Measurements from ENCODE around the gene CDKL4. TPM values are rescaled to one million over a fixed set of nuclear protein-coding genes. Genes with fewer than 3 reads are reported as not detected.
"Not testable (repeated sequence)": the region's sequence is repeated elsewhere in the genome, so short reads cannot be mapped to it uniquely, and the experiment has no call there.

Gene CDKL4
- total RNA-seq, 2 donors from 2014 or later: not detected

GRCh38 chr2:39139511-39140237, 104.1 kb downstream of the CDKL4 start:
- H3K27me3 Mint-ChIP-seq: peaks cover 0 to 5% of the 10 kb centered on the region in 2 donors

GRCh38 chr2:39138837-39139211, 104.9 kb downstream of the CDKL4 start:
- Mint-ChIP-seq H3K27me3 (peaks cover 0 to 5% of the 10 kb centered on the region in 2 donors), H3K9me3 (no peaks in the 10 kb centered on the region), H3K27ac (peak overlapping the region in 1 of 2 donors; percentile 53), H3K4me3 (no peak overlapping the region), H3K4me1 (ENCODE audit: low read depth in 2 of 2) (peaks cover 19 to 22% of the 10 kb centered on the region in 2 donors), H3K36me3 (no peaks in the 10 kb centered on the region)
- DNase-seq (ENCODE audit: low spot score) (no peak), ATAC-seq (no peak)

More at GRCh38 chr2:39139511-39140237, 104.1 kb downstream of the CDKL4 start:
- ATAC-seq: no peak
- Mint-ChIP-seq H3K9me3 (no peaks in the 10 kb centered on the region), H3K36me3 (no peaks in the 10 kb centered on the region), H3K4me1 (ENCODE audit: low read depth in 2 of 2) (peaks cover 19 to 28% of the 10 kb centered on the region in 2 donors), H3K4me3 (no peak overlapping the region), H3K27ac (peak overlapping the region; percentile 11 to 53)
- no peak for DNase-seq (ENCODE audit: low spot score)

GRCh38 chr2:39138187-39138836, 105.5 kb downstream of the CDKL4 start:
- H3K36me3 Mint-ChIP-seq; H3K27ac Mint-ChIP-seq; DNase-seq (ENCODE audit: low spot score); ATAC-seq; H3K4me3 Mint-ChIP-seq; H3K9me3 Mint-ChIP-seq; H3K27me3 Mint-ChIP-seq: not testable (repeated sequence)
- H3K4me1 Mint-ChIP-seq (ENCODE audit: low read depth in 2 of 2): peaks cover 19 to 21% of the 10 kb centered on the region in 2 donors

DNA sequence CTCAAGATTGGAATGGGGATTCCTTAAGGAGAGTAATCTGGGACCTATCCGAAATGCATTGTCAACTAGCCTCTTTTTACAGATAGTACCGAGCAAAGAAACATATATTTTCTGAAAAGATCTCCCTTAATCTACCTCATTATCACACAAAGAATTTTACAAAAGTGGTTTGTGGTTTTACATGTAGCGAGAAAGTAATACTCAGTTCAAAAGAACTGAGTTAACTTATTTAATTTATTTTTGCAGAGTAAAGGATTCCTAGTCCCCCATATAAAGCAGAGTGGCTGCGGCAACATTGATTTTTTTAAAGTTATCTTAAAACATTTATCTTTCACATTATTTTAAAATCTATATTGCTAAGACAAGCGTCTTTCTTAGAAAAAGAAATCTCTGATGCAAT, 107.0 kb downstream of the CDKL4 start:
- Mint-ChIP-seq H3K9me3 (no peaks in the 10 kb centered on the region), H3K4me1 (ENCODE audit: low read depth in 2 of 2) (peaks cover 15 to 17% of the 10 kb centered on the region in 2 donors), H3K27ac (peak overlapping the region in 1 of 2 donors; percentile 29), H3K36me3 (no peaks in the 10 kb centered on the region), H3K27me3 (peaks cover 0 to 5% of the 10 kb centered on the region in 2 donors), H3K4me3 (no peak overlapping the region)
- no peak for DNase-seq (ENCODE audit: low spot score)
- no peak for ATAC-seq

GRCh38 chr2:39135690-39136259, 108.0 kb downstream of the CDKL4 start:
- no peak for ATAC-seq
- no peaks in the 10 kb centered on the region for H3K36me3 Mint-ChIP-seq
- peaks cover 0 to 5% of the 10 kb centered on the region in 2 donors for H3K27me3 Mint-ChIP-seq
- DNase-seq (ENCODE audit: low spot score): no peak
- no peaks in the 10 kb centered on the region for H3K9me3 Mint-ChIP-seq
- peak overlapping the region; percentile 7 to 29 for H3K27ac Mint-ChIP-seq
- peaks cover 15% of the 10 kb centered on the region in 2 donors for H3K4me1 Mint-ChIP-seq (ENCODE audit: low read depth in 2 of 2)
- H3K4me3 Mint-ChIP-seq: peak overlapping the region; percentile 26

GRCh38 chr2:39133215-39133851, 110.4 kb downstream of the CDKL4 start:
- H3K36me3 Mint-ChIP-seq: no peaks in the 10 kb centered on the region
- peaks cover 0 to 2% of the 10 kb centered on the region in 2 donors for H3K27me3 Mint-ChIP-seq
- ATAC-seq (no peak), DNase-seq (ENCODE audit: low spot score) (no peak)
- H3K4me3 Mint-ChIP-seq: no peak overlapping the region
- H3K27ac Mint-ChIP-seq: no peak overlapping the region
- H3K9me3 Mint-ChIP-seq: no peaks in the 10 kb centered on the region
- peaks cover 22 to 35% of the 10 kb centered on the region in 2 donors for H3K4me1 Mint-ChIP-seq (ENCODE audit: low read depth in 2 of 2)

GRCh38 chr2:39128919-39129391, 114.8 kb downstream of the CDKL4 start:
- Mint-ChIP-seq H3K4me1 (ENCODE audit: low read depth in 2 of 2) (peaks cover 33 to 37% of the 10 kb centered on the region in 2 donors), H3K36me3 (no peaks in the 10 kb centered on the region), H3K27ac (peak overlapping the region; percentile 86 to 95), H3K27me3 (no peaks in the 10 kb centered on the region), H3K4me3 (peak overlapping the region; percentile 78), H3K9me3 (no peaks in the 10 kb centered on the region)
- DNase-seq (ENCODE audit: low spot score) (peak; percentile 86), ATAC-seq (peak; percentile 68 to 82)

DNA sequence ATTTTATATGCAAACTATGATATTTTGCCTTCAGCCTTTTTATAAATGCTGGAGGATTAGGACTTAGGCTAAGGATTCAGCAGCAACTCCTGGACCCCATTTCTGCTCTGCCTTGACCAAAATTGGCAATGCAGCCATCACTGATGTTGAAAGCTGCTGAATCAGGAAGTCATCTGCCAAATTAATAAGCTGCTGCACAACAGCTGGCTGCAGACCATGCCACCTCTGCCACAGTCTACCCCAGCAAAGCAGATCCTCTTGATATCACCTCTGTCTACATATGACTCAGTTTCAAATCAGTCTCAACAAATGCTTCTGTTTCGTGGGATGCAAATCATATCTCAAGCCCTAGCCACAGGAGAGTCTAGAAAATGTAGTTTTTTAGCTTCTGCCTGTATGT, 115.8 kb downstream of the CDKL4 start:
- Mint-ChIP-seq H3K27me3 (no peaks in the 10 kb centered on the region), H3K36me3 (no peaks in the 10 kb centered on the region), H3K4me3 (peak overlapping the region; percentile 78), H3K4me1 (ENCODE audit: low read depth in 2 of 2) (peaks cover 40 to 46% of the 10 kb centered on the region in 2 donors), H3K27ac (peak overlapping the region; percentile 86 to 95), H3K9me3 (no peaks in the 10 kb centered on the region)
- peak; percentile 74 for DNase-seq (ENCODE audit: low spot score)
- peak; percentile 65 to 68 for ATAC-seq

Other genes with a start within 250 kb of the CDKL4 start
- gene SOS1, start 122.9 kb downstream of the CDKL4 start, total RNA-seq: 10 to 100 TPM; 57.9 to 67.1 TPM
- gene MAP4K3, start 193.3 kb upstream of the CDKL4 start, total RNA-seq: 10 to 100 TPM in 1 of 2 donors, 1 to 10 TPM in 1; 9.6 to 21.0 TPM